T-helper 2 cell treated with Interferon-gamma antibody and Interleukin-4, amounts not matched to agents 5 μg/mL and 100 μg/mL, for 36 hours (primary cell): ENCODE results near the gene CFAP54.
A peak's percentile ranks its signal among the peaks of the same experiment; 100 is the strongest.

Experiments
- DNase-seq: peaks from one replicate; pipeline ENCODE4 v3.0.0; 2021; ENCODE audit warnings: low spot score
- H3K27ac Mint-ChIP-seq: one replicate; pipeline ENCODE4 v1.8.0; 2021; ENCODE audit warnings: mild to moderate bottlenecking, mixed read lengths
- H3K27me3 Mint-ChIP-seq: one replicate; pipeline ENCODE4 v1.8.0; 2021; ENCODE audit warnings: low read depth, mixed read lengths
- H3K36me3 Mint-ChIP-seq: one replicate; pipeline ENCODE4 v1.8.0; 2021; ENCODE audit warnings: low read depth, mixed read lengths
- H3K4me1 Mint-ChIP-seq: one replicate; pipeline ENCODE4 v1.8.0; 2021; ENCODE audit warnings: low read depth, mixed read lengths
- H3K4me3 Mint-ChIP-seq: one replicate; pipeline ENCODE4 v1.8.0; 2022; ENCODE audit warnings: mild to moderate bottlenecking, moderate library complexity, mixed read lengths
- H3K9me3 Mint-ChIP-seq: one replicate; pipeline ENCODE4 v1.8.0; 2021; ENCODE audit warnings: mixed read lengths

CFAP54 gene

GRCh38 chr12:96462571-96463280, 26.7 kb upstream of the CFAP54 start:
- no peaks in the 10 kb centered on the region for H3K4me1 Mint-ChIP-seq
- no peak for DNase-seq
- no peak overlapping the region for H3K27ac Mint-ChIP-seq
- H3K9me3 Mint-ChIP-seq: no peaks in the 10 kb centered on the region
- no peaks in the 10 kb centered on the region for H3K27me3 Mint-ChIP-seq
- no peaks in the 10 kb centered on the region for H3K36me3 Mint-ChIP-seq
- H3K4me3 Mint-ChIP-seq: no peak overlapping the region

GRCh38 chr12:96465896-96466295, 23.5 kb upstream of the CFAP54 start:
- no peak for DNase-seq
- Mint-ChIP-seq H3K4me1 (no peaks in the 10 kb centered on the region), H3K9me3 (peaks cover 15% of the 10 kb centered on the region), H3K27ac (no peak overlapping the region), H3K27me3 (no peaks in the 10 kb centered on the region), H3K36me3 (peaks cover 5% of the 10 kb centered on the region), H3K4me3 (no peak overlapping the region)

- Mint-ChIP-seq H3K4me3 (no peak overlapping the region), H3K27me3 (no peaks in the 10 kb centered on the region), H3K4me1 (no peaks in the 10 kb centered on the region), H3K9me3 (peaks cover 15% of the 10 kb centered on the region), H3K36me3 (peaks cover 5% of the 10 kb centered on the region), H3K27ac (no peak overlapping the region)
- no peak for DNase-seq
Observed at GRCh38 chr12:96466939-96467751, 22.2 kb upstream of the CFAP54 start.

- Mint-ChIP-seq H3K4me1 (peaks cover 7% of the 10 kb centered on the region), H3K9me3 (peaks cover 15% of the 10 kb centered on the region), H3K36me3 (peaks cover 5% of the 10 kb centered on the region), H3K4me3 (no peak overlapping the region), H3K27me3 (peaks cover 3% of the 10 kb centered on the region), H3K27ac (no peak overlapping the region)
- no peak for DNase-seq
Observed at GRCh38 chr12:96471368-96472050, 17.9 kb upstream of the CFAP54 start.

- no peak for DNase-seq
- Mint-ChIP-seq H3K4me1 (peaks cover 7% of the 10 kb centered on the region), H3K4me3 (no peak overlapping the region), H3K27me3 (peaks cover 3% of the 10 kb centered on the region), H3K36me3 (peaks cover 5% of the 10 kb centered on the region), H3K27ac (no peak overlapping the region), H3K9me3 (peaks cover 15% of the 10 kb centered on the region)
Observed at GRCh38 chr12:96472384-96472783, 17.0 kb upstream of the CFAP54 start.

- Mint-ChIP-seq H3K9me3 (peaks cover 15% of the 10 kb centered on the region), H3K4me1 (peaks cover 7% of the 10 kb centered on the region), H3K36me3 (peaks cover 5% of the 10 kb centered on the region), H3K4me3 (no peak overlapping the region), H3K27ac (no peak overlapping the region), H3K27me3 (peaks cover 3% of the 10 kb centered on the region)
- no peak for DNase-seq
Observed at GRCh38 chr12:96473394-96474093, 15.8 kb upstream of the CFAP54 start.

GRCh38 chr12:96474206-96474605, 15.2 kb upstream of the CFAP54 start:
- Mint-ChIP-seq H3K36me3 (peaks cover 5% of the 10 kb centered on the region), H3K4me1 (peaks cover 7% of the 10 kb centered on the region), H3K4me3 (no peak overlapping the region), H3K27ac (no peak overlapping the region), H3K9me3 (peaks cover 11% of the 10 kb centered on the region), H3K27me3 (peaks cover 3% of the 10 kb centered on the region)
- DNase-seq: no peak

GRCh38 chr12:96478011-96478410, 11.4 kb upstream of the CFAP54 start:
- H3K27ac Mint-ChIP-seq: no peak overlapping the region
- H3K4me3 Mint-ChIP-seq: no peak overlapping the region
- H3K4me1 Mint-ChIP-seq: peaks cover 7% of the 10 kb centered on the region
- H3K27me3 Mint-ChIP-seq: peaks cover 3% of the 10 kb centered on the region
- H3K36me3 Mint-ChIP-seq: no peaks in the 10 kb centered on the region
- DNase-seq: no peak
- H3K9me3 Mint-ChIP-seq: no peaks in the 10 kb centered on the region

- Mint-ChIP-seq H3K4me1 (peaks cover 23% of the 10 kb centered on the region), H3K27me3 (peaks cover 3% of the 10 kb centered on the region), H3K4me3 (no peak overlapping the region), H3K27ac (no peak overlapping the region), H3K9me3 (no peaks in the 10 kb centered on the region), H3K36me3 (no peaks in the 10 kb centered on the region)
- DNase-seq: no peak
Observed at GRCh38 chr12:96482086-96482485, 7.3 kb upstream of the CFAP54 start.

GRCh38 chr12:96483116-96483515, 6.3 kb upstream of the CFAP54 start:
- Mint-ChIP-seq H3K4me1 (peaks cover 32% of the 10 kb centered on the region), H3K4me3 (no peak overlapping the region), H3K27ac (no peak overlapping the region), H3K9me3 (no peaks in the 10 kb centered on the region), H3K36me3 (no peaks in the 10 kb centered on the region), H3K27me3 (peaks cover 3% of the 10 kb centered on the region)
- no peak for DNase-seq

- Mint-ChIP-seq H3K36me3 (no peaks in the 10 kb centered on the region), H3K4me3 (peak overlapping the region; percentile 18), H3K4me1 (peaks cover 47% of the 10 kb centered on the region), H3K9me3 (no peaks in the 10 kb centered on the region), H3K27ac (peak overlapping the region; percentile 24), H3K27me3 (peaks cover 23% of the 10 kb centered on the region)
- DNase-seq: no peak
Observed at GRCh38 chr12:96486751-96487613, 2.4 kb upstream of the CFAP54 start.

GRCh38 chr12:96487634-96488033, 1.7 kb upstream of the CFAP54 start:
- peaks cover 23% of the 10 kb centered on the region for H3K27me3 Mint-ChIP-seq
- no peaks in the 10 kb centered on the region for H3K9me3 Mint-ChIP-seq
- no peaks in the 10 kb centered on the region for H3K36me3 Mint-ChIP-seq
- peak overlapping the region; percentile 18 for H3K4me3 Mint-ChIP-seq
- H3K4me1 Mint-ChIP-seq: peaks cover 47% of the 10 kb centered on the region
- DNase-seq: no peak
- H3K27ac Mint-ChIP-seq: peak overlapping the region; percentile 24

- H3K27ac Mint-ChIP-seq: no peak overlapping the region
- H3K27me3 Mint-ChIP-seq: peaks cover 22% of the 10 kb centered on the region
- H3K36me3 Mint-ChIP-seq: peaks cover 6% of the 10 kb centered on the region
Observed at GRCh38 chr12:96493106-96493505, 3.7 kb downstream of the CFAP54 start.

More at GRCh38 chr12:96493106-96493505, 3.7 kb downstream of the CFAP54 start:
- peaks cover 4% of the 10 kb centered on the region for H3K9me3 Mint-ChIP-seq
- DNase-seq: no peak
- H3K4me3 Mint-ChIP-seq: no peak overlapping the region
- H3K4me1 Mint-ChIP-seq: peaks cover 41% of the 10 kb centered on the region
